HS-27A (cell line): ENCODE data around the gene UBE2I.

Experiments
- DNase-seq: peaks from one replicate; pipeline ENCODE4 v3.0.0-alpha.2; 2012; ENCODE audit warnings: low read depth, missing footprints

Gene UBE2I

GRCh38 chr16:1361685-1362360 is 52.4 kb downstream of the UBE2I start:
- no peak for DNase-seq

GRCh38 chr16:1362807-1363206 is 53.4 kb downstream of the UBE2I start:
- no peak for DNase-seq

- DNase-seq: no peak
Observed at GRCh38 chr16:1363501-1364041, 54.1 kb downstream of the UBE2I start.

- no peak for DNase-seq
Observed at GRCh38 chr16:1364510-1364909, 55.1 kb downstream of the UBE2I start.

- DNase-seq: no peak
Observed at GRCh38 chr16:1366060-1366711, 56.8 kb downstream of the UBE2I start.

- DNase-seq: no peak
Observed at GRCh38 chr16:1366712-1367299, 57.4 kb downstream of the UBE2I start.

- DNase-seq: no peak
Observed at GRCh38 chr16:1367486-1368174, 58.2 kb downstream of the UBE2I start.

GRCh38 chr16:1371054-1371978 is 61.9 kb downstream of the UBE2I start:
- DNase-seq: no peak

GRCh38 chr16:1372292-1372950 is 63.0 kb downstream of the UBE2I start:
- DNase-seq: no peak

GRCh38 chr16:1374418-1375297 is 65.2 kb downstream of the UBE2I start:
- DNase-seq: no peak

- no peak for DNase-seq
Observed at GRCh38 chr16:1375298-1375640, 65.8 kb downstream of the UBE2I start.

GRCh38 chr16:1375741-1376410 is 66.4 kb downstream of the UBE2I start:
- no peak for DNase-seq
